SKM-1 treated with dmso at 0.1 percent for 144 hours (cell line): ENCODE measurements around the gene DPH7.
"Not testable (repeated sequence)": the region's sequence is repeated elsewhere in the genome, so short reads cannot be mapped to it uniquely, and the experiment has no call there.

Experiments used
- DNase-seq: peaks from one replicate; lab custom pipeline; 2025; ENCODE audit not compliant: unreplicated experiment; lab: John Stamatoyannopoulos, UW

DPH7 gene

GRCh38 chr9:137606734-137607138 is 28.0 kb upstream of the DPH7 start:
- no peak for DNase-seq

DNA sequence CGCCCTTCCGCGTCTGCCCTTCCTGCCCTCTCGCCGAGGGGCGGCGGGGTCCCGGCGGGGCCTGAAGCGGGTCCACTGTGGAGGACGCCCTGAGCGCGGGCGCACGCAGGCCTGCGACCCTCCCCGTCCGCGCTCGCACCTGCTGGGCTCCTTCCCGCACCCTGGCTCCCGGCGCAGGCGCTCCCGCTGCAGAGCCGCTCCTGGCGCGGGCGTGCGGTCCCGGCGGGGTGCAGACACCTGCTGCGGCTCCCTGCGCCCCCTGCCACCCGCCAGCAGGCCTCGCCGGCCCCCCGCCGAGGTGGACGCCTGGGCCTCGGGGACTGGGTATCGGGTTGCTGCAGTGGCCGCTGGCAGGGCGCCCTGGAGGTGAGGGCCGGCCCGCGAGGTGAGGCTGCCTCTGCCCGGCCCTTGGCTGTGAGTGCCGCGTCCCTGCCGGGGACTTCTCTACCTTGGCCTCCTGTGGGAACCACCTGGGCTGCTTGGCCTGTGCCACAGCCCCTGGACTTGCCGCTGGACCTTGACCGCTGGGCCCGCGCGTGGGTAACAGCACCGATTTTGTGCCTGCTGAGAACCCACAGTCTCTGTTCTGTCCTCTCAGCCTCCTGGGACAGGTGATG is 27.4 kb upstream of the DPH7 start:
- no peak for DNase-seq

DNA sequence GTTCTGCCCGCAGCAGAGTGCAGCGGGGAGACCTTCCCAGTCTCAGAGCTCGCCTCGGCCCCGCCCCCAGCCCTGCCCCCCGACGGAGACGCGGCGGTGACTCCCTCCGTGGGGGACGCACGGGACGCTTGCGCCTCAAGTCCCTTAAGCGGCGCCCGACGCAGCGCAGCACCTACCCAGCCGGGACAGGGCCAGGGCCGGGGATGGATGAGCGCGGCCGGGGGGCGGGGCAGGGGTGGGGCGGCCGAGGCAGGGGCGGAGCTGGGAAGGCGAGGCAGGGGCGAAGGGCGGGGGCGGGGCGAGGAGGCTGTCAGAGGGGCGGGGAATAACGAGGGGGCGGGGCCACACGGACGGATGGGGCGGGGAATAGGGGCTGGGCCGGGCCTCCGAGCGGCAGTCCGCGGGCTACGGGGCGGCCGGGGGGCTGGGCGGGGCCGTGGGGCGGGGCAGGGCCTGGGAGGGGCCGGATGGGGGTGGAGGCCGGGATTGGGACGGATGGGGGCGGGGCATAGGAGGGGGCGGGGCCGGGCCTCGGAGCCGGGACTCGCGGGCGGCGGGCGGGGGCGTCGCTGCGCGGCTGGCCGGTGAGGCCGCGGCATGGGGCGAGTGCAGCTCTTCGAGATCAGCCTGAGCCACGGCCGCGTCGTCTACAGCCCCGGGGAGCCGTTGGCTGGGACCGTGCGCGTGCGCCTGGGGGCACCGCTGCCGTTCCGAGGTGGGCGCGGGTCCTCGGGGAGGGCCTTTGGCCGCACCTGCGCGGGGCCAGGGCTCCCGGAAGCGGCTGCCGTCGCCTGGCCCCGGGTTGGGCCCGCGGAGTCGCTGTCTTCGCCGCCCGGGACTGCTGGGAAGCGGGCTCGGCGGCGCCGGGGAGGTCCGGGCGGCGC is 26.6 kb upstream of the DPH7 start, which contains the start of gene ARRDC1:
Gene ARRDC1 (plus strand): TSS at position 566 of the 884 bp plus-strand sequence. CDS start 32 bp downstream, at position 598.
- DNase-seq = peak; percentile 78

DNA sequence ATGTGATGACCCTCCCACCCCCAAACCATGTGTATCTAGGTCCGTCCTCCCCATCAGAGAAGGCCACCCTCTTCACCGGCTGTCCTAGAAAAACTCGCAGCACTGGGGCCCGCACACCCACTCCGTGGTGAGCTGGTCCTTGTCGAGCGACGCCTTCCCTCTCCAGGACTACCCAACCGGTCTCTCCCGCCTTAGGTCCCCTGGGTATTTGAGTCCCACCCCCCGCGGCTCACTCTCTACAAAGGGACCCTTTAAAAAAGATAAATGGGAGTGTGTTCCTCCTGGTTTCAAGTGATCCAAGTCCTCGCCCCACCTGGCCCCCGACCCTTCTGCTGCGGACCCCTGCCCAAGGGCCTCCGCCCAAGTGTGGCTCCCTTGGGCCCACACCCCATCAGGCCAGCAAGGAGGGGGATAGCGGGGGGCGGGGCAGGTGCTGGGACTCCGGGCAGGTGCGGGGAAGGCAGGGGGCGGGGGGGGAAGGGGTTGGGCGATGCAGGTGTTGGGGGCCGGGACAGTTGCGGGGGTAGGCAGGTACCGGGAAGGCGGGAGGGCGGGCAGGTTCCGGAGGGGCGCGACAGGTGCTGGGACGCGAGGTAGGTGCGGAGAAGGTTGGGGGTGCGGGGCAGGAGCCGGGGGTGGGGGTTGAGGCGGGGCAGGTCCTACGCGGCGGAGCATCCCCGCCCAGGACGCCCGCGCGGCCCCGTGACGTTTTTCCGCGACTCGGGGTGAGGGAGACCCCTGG is 25.8 kb upstream of the DPH7 start:
- DNase-seq = no peak

DNA sequence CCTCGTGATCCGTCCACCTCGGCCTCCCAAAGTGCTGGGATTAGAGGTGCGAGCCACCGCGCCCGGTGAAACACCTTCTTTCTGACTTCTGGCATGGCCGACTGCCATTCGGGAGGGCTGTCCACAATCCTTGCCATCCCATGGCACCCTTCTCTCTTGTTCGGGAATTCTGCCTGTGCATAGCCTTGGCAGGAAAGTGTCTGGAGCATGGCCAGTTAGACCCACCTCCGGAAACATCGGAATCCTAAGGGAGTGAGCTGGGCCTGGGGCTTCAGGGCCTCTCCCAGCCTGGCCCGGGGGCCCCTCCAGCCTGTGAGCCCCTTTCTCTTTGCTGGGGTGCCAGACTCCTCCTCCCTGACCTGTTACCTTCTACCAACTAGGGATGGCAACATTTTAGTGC is 25.2 kb upstream of the DPH7 start:
- DNase-seq = no peak

DNA sequence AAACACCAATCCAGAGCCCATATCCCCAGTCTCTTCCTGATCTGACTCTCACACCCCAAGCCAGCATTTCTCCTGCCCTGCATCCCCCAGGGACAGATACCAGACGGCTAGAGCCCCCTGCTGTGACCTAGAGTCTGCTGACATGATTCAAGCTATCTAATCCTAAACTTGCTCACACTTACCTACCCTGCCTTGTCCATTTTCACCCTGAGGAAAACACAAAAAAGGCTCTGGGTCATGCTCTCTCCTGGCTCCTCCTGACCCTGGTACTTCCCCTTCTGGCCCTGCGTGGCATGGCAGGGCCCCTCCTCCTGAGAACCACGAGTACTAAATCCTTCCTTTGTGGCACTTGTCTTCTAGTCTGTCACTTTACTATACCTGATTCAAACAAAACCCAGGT is 23.9 kb upstream of the DPH7 start:
- peak; percentile 57 for DNase-seq

GRCh38 chr9:137598943-137599342 is 20.2 kb upstream of the DPH7 start:
- no peak for DNase-seq

GRCh38 chr9:137596577-137596976 is 17.9 kb upstream of the DPH7 start:
- DNase-seq = not testable (repeated sequence)

DNA sequence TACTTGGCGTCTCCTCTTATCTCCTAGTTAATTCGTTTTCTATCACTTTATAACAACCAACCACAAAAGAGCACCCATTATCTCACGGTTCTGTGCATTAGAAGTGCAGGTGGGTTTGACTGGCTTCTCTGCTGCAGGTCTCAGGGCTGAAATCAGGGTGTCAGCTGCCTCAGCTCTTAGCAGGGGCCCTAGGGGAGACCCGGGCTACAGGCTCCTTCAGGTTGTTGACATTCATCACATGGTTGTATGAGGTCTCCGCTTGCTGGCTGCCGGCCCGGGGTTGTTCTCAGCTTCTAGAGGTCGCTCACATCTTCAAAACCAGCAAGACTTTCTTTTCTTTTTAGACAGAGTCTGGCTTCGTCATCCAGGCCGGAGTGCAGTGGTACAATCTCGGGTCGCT is 14.5 kb upstream of the DPH7 start:
- DNase-seq = no peak

GRCh38 chr9:137592767-137593166 is 14.0 kb upstream of the DPH7 start:
- DNase-seq = peak; percentile 42

DNA sequence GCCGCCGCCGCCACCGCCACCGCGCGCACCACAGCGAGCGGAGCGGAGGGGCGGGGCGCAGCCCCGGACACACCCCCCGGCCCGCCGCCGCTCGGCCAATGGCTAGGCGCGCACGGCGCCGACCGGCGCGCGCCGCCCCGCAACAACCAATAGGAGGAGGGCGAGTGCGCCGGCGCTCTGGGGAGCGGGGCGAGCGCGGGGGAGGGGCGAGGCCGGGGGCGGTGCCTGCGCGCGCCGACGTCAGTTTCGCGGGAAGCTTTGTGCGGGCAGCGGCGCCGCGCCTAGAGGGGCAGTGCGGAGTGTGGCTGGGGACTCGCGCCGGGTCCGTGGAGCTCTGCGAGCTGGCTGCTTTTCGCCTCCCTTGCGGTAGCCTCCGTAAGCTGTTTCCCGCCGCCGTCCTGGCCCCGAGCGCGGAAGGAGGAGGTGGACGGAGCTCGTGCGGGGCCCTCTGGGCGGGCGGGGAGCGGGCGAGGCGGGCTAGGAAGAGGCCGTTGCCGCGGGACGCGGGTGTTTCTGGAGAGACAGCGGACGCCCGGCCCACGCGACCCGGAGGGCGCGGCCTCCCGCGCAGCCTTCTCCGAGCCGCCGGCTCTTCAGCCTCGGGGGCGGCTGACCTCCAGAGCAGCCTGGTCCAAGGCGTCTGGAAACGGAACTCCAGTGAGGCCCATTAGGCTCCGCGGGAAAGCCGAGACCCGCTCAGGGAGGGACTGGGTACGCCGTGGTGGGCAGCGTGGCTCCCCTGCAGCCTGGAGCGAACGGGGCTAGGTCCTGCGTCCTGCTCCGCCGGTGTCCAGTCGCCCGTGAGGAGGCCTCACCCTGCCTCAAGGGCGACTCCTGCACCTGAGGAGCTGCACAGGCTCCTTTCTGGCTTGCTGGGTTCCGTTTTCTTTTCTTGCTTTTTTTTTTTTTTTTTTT is 12.0 kb upstream of the DPH7 start, which contains the start of gene ZMYND19:
Gene ZMYND19 (minus strand): TSS at position 44 of the 915 bp plus-strand sequence. CDS start 249 bp downstream, outside the sequence.
- DNase-seq = peak; percentile 88

GRCh38 chr9:137590123-137590468 is 11.4 kb upstream of the DPH7 start:
- no peak for DNase-seq

DNA sequence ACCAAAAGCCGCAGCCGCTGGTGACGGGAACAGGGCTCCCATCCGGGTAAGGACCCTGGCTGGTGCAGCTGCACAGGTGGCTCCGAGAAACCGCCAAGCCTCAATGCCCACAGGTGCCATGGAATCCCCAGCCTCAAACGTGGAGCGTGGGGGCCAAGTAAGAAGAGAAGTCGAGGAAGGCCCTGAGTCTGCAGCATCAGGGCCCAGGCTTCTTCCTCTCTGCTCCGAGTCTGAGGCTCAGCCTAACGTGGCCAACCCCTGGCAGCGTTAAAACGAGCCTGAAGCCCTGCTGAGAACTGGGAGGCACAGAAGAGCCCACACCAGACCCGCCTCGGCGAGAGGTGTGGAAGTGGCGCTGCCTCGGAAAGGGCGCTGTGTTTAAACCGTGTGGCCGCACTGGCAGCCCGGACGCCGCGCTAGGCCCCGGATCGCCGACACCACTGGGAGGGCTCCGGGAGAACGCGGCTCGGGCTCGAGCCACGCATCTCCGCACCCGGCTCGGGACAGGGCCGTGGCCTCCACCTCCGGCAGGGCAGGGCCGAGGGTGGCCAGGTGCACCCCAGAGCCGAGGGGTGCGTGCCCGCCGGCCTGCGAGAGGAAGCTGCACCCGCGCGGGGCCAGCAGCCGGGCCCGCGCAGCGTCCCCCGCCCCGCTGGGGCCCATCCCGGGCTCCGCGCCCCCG is 10.9 kb upstream of the DPH7 start:
- DNase-seq = no peak

GRCh38 chr9:137588891-137589290 is 10.2 kb upstream of the DPH7 start:
- DNase-seq = no peak

GRCh38 chr9:137588311-137588710 is 9.6 kb upstream of the DPH7 start:
- no peak for DNase-seq

DNA sequence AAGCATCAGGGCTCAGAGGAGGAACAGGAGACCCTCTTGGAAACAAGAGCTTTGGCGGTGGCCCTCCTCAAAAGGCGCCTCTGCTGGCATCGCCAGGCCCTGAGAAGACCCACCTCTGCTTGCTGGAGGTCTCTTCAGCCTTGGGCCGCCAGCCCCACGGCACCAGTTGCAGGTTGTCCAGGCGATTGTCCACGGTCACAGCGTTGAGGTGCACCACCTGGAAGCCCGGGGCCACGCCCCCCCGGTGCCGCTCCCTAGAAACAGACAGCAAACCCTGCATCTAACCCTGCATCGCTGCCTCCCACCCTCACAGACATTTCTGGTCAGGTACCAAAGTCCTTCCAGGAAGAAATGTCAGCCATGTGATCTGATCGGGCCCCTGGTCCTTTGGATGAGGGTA is 8.1 kb upstream of the DPH7 start:
- DNase-seq = no peak

DNA sequence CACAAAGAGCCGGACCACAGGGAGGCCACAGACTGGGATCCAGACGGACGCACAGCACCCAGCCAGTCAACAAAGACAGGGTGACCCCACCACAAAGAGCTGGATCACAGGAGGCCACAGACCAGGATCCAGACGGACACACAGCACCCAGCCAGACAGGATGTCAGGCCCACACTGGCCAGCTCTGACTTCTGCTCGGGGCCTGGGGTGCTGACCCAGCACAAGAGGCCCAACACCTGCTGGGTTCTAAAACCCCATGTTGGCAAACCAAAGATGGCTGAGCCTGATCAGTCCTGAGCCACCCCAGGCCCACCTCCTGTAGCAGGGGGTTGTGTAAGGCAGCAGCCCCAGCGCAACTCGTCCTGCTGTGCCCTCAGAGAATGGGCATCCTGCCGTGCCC is 5.2 kb upstream of the DPH7 start:
- DNase-seq = no peak

DNA sequence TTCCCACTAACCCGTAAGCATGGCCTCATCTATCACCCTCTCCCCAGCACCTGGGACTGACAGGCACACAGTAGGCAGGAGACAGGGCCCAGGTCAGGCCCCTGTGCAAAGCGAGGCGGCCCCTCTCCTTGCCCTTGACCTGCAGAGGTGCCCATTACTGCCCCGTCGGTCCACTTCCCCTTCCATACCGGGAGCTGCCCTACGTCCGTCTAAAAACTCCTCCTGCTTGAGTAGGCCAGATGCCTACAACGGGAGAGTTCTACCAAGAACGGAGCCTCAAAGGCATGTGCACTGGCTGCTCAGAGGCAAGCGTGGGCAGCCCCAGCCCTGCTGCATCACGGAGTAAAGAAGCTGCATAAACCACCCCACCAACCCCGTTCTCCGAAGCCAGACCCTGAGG is 4.6 kb upstream of the DPH7 start:
- no peak for DNase-seq

DNA sequence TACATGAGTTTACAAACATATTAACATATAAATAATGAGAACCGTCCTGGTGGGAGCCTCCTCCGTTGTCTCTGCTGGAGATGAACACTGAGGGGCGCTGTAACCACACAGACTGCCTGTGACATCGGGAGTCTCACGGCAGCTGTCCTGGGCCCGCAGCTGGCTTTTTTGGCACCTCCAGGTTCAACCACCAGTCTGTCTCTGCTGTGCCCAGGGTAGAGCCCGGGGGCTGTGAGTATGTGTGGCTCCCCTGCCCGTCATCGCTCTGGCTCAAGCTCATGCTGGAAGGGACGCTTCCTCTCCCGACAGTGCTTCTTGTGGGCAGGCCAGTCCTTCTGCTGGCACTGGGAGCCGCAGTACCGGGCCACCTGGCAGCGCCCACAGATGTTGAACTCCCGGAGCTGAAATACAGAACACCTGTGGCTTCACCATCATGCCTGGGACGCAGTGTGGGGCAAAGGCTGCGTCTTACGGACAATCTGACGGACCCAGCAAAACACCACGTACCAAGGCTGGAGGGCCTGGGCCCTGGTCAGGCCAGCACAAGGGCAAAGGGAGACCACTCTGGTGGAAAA is 3.6 kb upstream of the DPH7 start:
- no peak for DNase-seq
